HEK293T (cell line): ENCODE measurements around the gene XYLT2.

Experiments used
- BHLHE40 ChIP-seq: fragments of 450-650 bp; IDR thresholded peaks from 2 replicates; pipeline ENCODE4 v1.6.1; 2016; ENCODE audit warnings: mild to moderate bottlenecking, moderate library complexity, borderline replicate concordance
- ELF4 ChIP-seq: fragments of 450-650 bp; IDR thresholded peaks from 2 replicates; pipeline ENCODE4 v1.6.1; 2017; ENCODE audit warnings: antibody characterized with exemption
- FOXA1 ChIP-seq: fragments of 450-650 bp; IDR thresholded peaks from 2 replicates; pipeline ENCODE4 v1.6.1; 2016; ENCODE audit warnings: mild to moderate bottlenecking
- FOXK2 ChIP-seq: fragments of 450-650 bp; IDR thresholded peaks from 2 replicates; pipeline ENCODE4 v1.6.1; 2016; ENCODE audit warnings: mild to moderate bottlenecking
- FOXM1 ChIP-seq: fragments of 450-650 bp; IDR thresholded peaks from 2 replicates; pipeline ENCODE4 v1.6.1; 2017; ENCODE audit warnings: mild to moderate bottlenecking, borderline replicate concordance
- HDGF ChIP-seq: fragments of 450-650 bp; IDR thresholded peaks from 2 replicates; pipeline ENCODE4 v1.6.1; 2017; ENCODE audit warnings: antibody characterized with exemption, borderline replicate concordance
- LEF1 ChIP-seq: fragments of 450-650 bp; IDR thresholded peaks from 2 replicates; pipeline ENCODE4 v1.6.1; 2017; ENCODE audit warnings: mild to moderate bottlenecking, borderline replicate concordance
- NFRKB ChIP-seq: fragments of 450-650 bp; IDR thresholded peaks from 2 replicates; pipeline ENCODE4 v1.6.1; 2016; ENCODE audit warnings: mild to moderate bottlenecking, moderate library complexity
- SUZ12 ChIP-seq: fragments of 450-650 bp; IDR thresholded peaks from 2 replicates; pipeline ENCODE4 v1.6.1; 2016; ENCODE audit warnings: mild to moderate bottlenecking
- TARDBP ChIP-seq: fragments of 450-650 bp; IDR thresholded peaks from 2 replicates; pipeline ENCODE4 v1.6.1; 2016
- ZNF384 ChIP-seq: fragments of 450-650 bp; IDR thresholded peaks from 2 replicates; pipeline ENCODE4 v1.6.1; 2016

GRCh38 chr17:50359998-50360461, 14.1 kb downstream of the XYLT2 start:
- TF ChIP-seq NFRKB, result no peak
- no peak for TF ChIP-seq ELF4
- TF ChIP-seq FOXK2, result no peak
- no peak for TF ChIP-seq LEF1
- TF ChIP-seq FOXA1, result no peak
- no peak for TF ChIP-seq SUZ12
- no peak for TF ChIP-seq ZNF384
- no peak for TF ChIP-seq BHLHE40
- no peak for TF ChIP-seq FOXM1
- no peak for TF ChIP-seq HDGF
- no peak for TF ChIP-seq TARDBP
